ENCODE measurements around the gene CTNNA1.

The CTNNA1 gene

DNA sequence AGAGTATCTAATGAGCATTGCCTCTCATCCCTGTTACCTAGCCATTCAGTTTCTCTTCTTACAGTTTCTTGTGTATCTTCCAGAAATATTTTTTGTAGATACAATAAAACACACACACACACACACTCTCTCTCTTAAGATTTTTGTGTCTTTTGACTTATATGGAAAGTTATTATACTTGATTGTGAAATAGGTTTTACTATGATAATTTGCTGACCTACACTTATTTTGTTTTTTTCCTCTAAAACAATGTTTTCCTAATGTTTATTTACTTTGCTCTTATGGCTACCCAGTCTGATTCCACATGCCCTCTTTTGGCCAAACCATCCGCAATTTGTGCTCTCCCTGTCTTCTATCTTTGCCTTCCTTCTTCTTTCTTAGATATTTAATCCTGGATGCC is 96.7 kb downstream of the CTNNA1 start:
- DNase-seq (ENCODE audit: low read depth), result no peak

GRCh38 chr5:138850865-138851435 is 97.7 kb downstream of the CTNNA1 start:
- no peak for DNase-seq (ENCODE audit: low read depth)

DNA sequence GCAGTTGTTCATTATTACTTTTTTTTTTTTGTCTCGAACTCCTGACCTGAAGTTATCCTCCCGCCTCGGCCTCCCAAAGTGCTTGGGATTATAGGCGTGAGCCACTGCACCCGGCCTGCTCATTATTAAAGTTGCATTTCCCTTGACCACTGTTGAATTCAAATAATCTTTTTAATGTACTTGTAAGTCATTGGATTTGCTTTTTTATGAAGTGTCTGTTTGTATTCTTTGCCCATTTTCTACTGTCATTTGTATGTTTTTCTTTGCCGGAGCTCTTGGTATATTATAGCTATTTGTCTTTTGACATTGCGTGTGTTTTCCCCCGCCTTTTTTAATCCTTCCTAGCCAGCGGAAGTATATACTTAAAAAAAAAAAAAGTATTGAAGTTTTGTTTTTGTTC is 99.9 kb downstream of the CTNNA1 start:
- DNase-seq (ENCODE audit: low read depth), result no peak

- no peak for DNase-seq (ENCODE audit: low read depth)
These were observed 113.8 kb downstream of the CTNNA1 start for GRCh38 chr5:138867011-138867410.

GRCh38 chr5:138869038-138869437 is 115.8 kb downstream of the CTNNA1 start:
- no peak for DNase-seq (ENCODE audit: low read depth)

DNA sequence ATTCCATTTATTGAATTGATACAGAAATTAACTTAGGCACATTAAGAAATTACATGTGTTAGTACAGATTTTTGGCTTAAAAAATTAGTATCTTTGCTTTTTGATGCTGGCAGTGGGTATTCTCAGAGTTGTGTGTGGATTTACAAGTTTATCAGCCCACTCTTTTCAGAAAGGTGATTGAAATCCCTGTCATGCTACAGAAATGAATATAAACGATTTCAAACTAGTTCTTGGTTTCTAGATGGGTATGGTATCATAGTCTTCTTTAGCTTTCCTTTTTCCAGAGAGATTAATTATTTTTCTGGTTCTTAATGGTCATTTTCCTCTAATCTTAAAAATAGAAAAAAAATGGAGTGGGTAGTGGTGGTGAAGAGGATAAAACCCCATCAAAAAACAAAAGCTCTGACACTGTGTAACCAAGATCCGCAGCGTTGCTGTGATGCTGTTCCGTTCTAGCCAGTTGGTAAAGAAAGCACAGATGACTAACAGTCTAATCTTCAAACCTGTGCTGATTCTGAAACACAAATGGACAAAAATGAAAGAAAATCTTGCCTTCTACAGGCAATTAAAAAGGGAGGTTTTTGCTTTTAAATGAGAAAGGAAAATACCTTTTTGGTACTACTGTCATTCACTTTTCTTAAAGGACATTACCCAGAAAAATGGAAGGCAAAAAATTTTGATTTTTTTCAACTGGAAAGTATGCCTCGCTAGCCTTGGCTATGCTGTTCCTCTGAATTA is 116.7 kb downstream of the CTNNA1 start:
- DNase-seq (ENCODE audit: low read depth), result no peak

GRCh38 chr5:138870611-138871010 is 117.4 kb downstream of the CTNNA1 start:
- DNase-seq (ENCODE audit: low read depth), result no peak

DNA sequence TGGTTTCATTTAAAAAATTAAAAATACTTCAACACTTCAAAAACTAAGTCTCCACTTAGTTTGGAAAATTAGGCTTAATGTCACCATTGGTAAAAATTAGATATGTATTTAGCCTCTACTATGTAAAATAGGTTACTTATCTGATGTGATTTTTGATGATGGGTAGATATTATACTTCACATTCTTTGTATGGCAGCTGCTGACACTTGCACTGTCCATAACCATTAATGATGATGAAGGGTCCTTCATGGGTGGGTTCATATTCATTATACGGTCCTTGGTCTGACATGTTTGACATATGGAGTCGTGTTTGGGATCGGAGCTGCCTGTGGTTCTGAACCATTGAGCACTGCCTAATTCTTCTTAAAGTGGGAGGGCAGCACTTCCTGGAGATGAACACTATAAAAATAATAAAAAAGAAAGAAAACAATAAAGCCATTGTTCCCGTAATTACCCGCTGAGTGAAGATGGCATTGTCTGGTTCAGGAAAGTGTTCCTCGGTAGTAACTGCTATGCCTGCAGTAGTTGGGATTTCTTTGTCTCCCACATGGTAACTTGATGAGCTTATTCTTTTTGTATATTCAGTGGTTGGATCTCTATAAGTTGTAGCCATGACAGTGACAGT is 119.7 kb downstream of the CTNNA1 start:
- no peak for DNase-seq (ENCODE audit: low read depth)

DNA sequence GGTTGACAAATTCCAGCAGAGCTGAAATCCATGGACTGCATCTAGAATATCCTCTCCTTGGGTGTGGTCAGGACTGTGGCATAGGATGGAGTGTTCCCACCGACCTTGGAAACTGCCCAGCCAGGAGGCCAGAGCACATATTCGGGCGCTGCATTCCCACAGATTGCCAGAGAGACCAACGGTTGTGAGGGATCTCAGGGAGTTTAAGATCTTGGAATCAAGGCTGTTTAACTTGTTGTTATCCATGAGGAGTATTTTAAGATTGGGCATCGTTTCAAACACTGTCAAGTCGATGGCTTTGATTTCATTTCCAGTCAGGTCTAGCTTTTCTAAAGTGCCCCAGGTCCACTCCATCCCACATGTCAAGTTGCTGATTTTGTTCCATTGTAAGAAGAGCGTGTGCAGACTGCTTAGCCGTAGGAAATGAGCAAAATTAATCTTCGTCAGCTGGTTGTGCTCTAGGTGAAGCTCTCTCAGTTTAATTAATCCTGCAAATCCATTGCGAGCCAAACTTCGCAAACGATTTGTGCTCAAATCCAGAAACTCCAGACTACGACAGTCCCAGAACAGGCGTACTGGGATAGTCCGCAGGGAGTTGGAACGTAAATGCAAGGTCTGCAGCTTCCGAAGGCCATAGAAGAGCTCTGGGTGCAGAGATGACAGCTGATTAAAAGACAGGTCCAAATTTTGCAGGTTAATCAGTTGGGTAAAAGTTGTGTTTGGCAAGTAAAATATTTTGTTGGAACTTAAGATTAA is 120.4 kb downstream of the CTNNA1 start:
- no peak for DNase-seq (ENCODE audit: low read depth)

DNA sequence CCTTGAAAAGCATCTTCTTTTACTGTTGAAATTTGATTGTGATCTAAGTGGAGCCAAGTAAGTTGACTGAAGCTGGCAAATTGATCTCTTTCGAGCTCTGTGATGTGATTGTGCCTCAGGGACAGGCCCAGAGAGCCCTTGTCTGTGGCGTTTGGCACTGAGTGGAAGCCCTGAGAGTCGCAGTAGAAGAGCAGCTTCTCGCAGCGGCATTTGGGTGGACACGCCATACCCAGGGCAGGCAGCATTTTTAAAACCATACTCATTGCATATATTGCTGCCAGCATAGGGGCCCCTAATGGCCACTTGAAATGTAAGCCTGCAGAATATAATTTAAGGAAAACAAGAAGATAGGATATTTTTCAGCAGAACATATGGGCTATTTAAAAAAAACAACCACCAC is 121.0 kb downstream of the CTNNA1 start:
- no peak for DNase-seq (ENCODE audit: low read depth)

DNA sequence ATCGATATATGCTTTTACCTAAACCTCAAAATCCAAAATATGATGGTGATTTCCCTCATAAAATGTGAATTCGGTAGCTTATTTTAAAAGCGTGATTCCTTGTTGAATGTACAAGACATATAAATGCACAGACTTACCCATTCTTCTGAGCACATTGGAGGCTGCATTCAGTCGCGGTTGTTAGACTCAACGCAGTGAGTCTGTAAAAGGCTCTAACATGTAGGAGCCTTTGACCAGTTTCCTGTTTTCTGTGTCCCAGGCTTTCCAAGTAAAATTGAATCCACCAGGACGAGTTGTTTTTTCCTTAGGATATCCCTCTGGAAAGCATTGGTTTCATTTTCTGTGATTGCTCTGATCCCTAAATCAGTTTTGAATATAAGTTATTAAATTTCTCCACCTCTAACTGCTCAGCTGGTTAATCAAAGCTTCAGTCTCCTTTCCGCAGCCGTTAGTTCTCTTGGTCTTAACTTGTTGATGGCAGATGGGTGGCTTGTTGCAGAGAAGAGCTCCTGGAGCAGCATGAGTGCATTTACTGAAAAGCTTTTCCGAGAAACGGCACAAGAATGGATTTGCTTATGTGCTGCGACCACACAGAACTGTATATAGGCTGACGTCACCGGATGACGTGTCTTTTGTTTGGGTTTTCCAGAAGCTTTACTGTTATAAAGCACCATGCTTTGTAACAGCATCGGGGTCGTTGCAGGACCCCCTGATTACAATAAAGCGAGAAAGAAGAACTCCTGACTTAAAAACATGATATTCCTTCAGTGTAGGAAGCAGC is 121.7 kb downstream of the CTNNA1 start, which contains the start of gene LRRTM2:
LRRTM2 (minus strand) TSS at position 565 of the 781 bp plus-strand sequence; CDS start at position 141, 424 bp downstream.
- no peak for DNase-seq (ENCODE audit: low read depth)

GRCh38 chr5:138875552-138875875 is 122.3 kb downstream of the CTNNA1 start:
- no peak for DNase-seq (ENCODE audit: low read depth)

DNA sequence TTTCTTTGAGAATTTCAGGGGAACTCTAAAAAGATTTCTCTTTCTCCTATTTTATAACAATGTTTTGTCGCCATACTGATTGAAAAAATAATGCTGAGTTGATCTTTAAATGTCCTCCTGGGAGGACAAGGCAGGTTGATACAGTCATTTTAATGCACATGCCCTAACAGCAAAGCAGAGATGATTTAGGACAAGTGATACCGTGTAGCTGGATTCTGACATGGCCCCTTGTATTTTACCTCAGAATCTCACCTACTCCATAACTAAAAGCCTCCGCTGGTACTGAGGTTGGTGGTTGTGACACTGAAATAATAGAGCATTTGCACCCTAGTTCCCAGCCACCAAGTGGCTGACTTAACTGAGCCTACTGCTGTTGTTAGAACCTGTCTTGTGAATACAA is 122.7 kb downstream of the CTNNA1 start:
- DNase-seq (ENCODE audit: low read depth), result no peak

DNA sequence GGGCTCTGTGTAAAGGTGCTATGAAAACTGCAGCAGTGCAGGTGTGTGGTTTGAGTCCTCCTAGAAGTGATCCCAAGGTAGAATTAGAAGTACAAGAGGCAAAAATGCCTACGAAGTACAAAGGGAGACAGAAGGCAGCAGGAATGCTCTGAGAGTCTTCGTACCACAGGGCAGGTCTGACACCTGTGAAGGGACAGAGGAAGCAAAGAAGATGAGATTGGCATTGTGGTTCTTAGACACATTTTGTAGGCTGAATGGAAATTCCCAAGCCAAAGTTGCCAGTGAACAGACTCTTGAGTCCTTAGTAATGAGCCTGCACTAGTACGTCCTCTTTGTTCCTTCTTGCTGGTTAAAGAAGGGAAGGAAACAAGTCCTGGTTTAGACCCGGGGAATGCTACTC is 123.6 kb downstream of the CTNNA1 start:
- DNase-seq (ENCODE audit: low read depth), result no peak

DNA sequence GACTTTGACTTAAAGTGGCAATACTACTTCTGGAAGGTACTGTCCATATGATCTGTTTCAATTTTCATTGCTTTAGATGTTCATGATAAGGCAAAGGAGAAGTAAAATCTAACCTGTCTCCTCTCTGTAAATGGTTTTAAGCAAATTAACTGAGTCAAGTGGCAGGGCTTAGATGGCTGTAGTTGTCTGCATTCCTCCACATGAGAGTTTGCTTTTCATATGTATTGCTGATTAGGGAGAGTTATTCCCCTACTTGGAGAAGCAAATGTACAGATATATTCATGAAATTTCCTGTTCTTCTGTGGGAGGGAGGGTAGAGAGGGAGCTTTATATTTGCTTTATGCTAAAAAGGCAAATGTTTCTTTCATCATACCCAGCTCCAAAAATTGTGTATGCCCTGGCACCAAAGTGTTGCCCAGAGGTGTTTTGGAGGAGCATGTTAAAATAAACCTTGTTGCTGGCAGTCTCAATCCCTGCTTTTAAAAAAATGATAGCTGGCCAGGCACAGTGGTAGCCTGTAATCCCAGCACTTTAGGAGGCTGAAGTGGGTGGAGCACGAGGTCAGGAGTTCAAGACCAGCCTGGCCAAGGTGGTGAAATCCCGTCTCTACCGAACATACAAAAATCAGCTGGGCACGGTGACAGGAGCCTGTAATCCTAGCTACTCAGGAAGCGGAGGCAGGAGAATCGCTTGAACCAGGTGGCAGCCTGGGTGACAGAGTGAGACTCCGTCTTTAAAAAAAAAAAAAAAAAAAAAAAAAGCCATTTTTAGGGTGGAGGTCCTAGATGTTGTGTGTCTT is 125.4 kb downstream of the CTNNA1 start:
- DNase-seq (ENCODE audit: low read depth), result no peak

DNA sequence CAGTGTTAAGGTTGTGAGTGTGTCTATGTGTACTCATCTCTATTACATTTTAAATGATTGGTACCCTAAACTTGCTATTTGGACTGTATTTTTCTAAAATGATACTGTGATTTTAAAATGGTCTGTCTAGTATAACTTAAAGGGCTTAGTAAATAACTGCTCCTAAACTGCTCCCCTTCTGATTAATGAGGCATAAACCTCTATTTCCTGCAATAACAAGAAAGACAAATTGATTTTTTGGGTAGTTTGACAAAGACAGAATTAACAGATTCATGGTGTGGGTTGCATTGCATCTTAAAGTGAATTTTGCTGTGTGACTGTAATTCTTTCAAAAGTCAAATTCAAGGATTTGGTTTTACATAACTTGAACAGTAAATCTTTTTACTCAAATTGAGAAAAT is 130.0 kb downstream of the CTNNA1 start:
- no peak for DNase-seq (ENCODE audit: low read depth)

GRCh38 chr5:138884094-138884493 is 130.9 kb downstream of the CTNNA1 start:
- DNase-seq (ENCODE audit: low read depth), result no peak

- DNase-seq (ENCODE audit: low read depth), result no peak
These were observed 131.3 kb downstream of the CTNNA1 start for GRCh38 chr5:138884554-138884953.

GRCh38 chr5:138889994-138890393 is 136.8 kb downstream of the CTNNA1 start:
- no peak for DNase-seq (ENCODE audit: low read depth)

DNA sequence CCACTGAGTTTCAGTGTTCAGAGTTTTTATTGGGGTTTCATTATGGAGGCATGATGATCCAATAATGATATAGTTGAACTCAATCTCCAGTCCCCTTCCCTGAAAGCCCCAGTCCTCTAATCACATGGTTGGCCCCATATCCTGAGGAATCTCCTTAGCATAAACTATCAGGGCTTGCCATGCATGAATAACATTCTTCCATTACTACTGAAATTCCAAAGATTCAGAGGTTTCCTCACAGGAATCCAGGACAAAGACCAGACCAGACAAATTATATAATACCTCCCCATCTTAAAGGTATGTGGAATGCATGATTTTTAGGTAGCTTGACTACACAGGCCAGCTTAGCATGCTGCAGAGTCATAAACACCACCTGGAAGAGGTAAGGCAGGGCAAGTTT is 137.4 kb downstream of the CTNNA1 start:
- DNase-seq (ENCODE audit: low read depth), result no peak

- DNase-seq (ENCODE audit: low read depth), result no peak
These were observed 142.7 kb downstream of the CTNNA1 start for GRCh38 chr5:138895918-138896317.

Measured in T-helper 22 cell (primary cell).